Measurements from ENCODE around the gene PSTPIP2.
A peak's percentile ranks its signal among the peaks of the same experiment; 100 is the strongest.
"Not testable (repeated sequence)": the region's sequence is repeated elsewhere in the genome, so short reads cannot be mapped to it uniquely, and the experiment has no call there.

Gene PSTPIP2

DNA sequence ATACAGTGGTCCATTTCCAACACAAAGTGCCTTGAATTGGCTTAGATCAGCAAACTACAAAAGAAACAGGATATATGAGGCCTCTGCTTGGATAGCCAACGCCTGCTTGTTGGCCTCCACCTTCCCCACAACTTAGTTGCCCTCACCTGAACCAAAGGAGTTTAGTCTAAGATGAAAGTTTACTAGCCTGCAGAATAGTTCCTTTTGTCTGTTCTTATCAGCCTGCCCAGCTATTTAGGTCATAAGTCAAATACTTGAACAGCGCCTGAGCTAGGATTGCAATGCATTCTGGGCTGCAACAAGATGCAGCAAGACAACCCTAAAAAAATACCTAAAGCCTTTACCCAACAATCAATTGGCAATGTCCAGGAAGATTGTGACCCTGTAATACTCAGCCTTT lies 91.8 kb downstream of the PSTPIP2 start:
- DNase-seq: no peak

DNA sequence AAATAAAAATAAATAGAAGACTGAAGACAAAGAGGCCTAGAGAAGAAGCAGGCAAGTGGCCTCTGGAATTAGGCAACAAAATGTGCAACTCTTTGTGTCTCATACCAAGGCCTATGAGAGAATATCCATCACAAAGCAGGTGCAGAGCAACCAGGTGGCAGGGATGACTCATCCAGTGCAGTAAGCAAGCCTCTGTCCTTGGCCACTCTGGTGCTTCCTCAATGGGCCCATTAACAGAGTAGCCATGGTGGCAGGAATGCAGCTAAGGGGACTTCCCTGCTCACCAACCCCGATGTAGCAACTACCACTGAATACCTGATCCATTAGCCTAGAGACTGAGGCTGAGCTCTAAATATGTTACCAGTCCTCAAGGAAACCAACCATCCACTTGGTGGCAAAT lies 94.0 kb downstream of the PSTPIP2 start:
- no peak for DNase-seq

DNA sequence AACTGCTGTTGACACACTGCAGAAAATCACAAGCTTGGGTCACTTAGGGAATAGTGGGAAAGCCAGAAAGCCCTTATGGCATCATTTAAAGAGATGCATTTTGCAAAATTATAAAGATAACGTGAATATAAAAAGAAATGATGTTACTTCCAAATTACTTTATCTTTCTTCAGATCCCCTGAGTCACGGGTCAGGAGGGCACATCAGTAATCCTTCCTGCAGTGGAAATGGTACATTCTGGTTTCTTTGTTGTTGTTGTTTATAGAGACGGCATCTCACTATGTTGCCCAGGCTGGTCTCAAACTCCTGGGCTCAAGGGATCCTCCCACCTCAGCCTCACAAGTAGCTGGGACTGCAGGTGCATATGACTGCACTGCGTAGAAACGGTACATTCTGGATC lies 95.1 kb downstream of the PSTPIP2 start:
- no peak for DNase-seq

DNA sequence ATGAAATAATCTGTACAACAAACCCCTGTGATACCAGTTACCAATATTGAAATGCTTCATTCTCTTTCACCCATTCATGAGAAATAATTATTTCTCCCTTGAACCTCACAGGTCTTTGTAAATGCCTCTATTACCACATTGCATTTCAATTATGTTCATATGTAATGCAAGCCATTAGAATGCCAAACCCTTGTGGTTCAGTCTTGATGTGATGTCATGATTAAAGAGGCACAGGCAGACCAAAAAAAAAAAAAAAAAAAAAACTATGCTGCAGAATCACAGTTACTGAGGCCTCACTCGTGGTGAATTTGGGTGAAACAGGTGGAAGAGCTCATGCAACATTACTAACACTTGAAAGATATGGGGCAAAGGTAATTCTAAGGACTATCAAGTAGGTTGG lies 95.5 kb downstream of the PSTPIP2 start:
- DNase-seq: no peak

DNA sequence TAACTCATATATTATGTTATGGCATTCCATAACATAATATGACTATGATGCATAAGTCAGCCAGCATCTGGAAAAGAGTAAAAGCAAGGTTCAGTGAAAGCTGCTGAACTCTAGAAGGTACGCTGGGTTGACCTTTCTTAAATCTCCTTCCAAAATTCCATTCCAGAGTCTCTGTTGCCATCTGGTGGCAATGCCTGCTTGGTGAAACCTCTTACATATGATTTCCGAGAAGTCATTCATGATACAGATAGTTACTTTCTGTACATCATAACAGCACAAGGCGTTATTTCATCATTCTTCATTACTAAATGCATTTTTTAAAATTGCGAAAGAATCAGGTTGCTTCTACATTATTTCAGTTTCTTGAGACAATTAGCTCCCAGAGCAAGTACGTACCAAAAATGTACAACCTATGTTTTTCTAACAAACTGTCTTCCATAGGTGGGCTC lies 97.9 kb downstream of the PSTPIP2 start:
- DNase-seq: peak; percentile 51

DNA sequence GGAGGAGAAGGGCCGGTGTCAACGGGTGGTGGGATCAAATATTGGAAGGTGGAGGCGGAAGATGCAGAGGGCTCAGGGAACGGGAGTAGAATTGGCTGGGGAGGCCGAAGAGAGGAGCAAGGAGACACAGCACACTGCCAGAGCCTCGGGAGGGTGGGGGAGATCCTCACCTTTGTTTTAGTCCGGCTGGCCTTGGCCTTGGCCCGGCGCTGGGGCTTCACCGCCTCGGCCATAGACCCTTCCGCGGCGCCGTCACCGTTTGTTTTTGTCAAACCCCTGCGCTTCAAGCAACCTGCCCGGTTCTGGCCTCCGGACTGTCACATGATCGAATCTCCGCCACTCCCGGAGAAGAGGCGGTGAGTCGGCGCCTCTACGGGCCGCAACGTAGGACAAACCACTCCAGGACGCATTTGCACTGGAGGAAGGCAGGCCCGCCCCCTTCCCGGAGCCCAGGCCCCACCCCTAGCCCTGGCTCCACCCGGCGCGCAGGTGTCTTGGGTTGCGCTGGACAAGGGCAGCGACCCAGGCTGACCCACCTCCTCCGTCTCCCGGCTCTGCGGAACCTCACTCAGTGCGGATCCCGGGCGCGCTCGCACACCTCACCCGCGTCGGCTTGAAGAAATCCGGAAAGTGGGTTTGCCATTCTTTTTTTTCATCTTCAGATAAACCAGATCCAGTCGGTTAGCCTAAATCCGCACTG lies 104.9 kb downstream of the PSTPIP2 start, which contains the start of gene EPG5:
Gene EPG5 (minus strand): TSS at position 323 of the 700 bp plus-strand sequence. CDS start 90 bp downstream, at position 233.
- peak; percentile 87 for DNase-seq

DNA sequence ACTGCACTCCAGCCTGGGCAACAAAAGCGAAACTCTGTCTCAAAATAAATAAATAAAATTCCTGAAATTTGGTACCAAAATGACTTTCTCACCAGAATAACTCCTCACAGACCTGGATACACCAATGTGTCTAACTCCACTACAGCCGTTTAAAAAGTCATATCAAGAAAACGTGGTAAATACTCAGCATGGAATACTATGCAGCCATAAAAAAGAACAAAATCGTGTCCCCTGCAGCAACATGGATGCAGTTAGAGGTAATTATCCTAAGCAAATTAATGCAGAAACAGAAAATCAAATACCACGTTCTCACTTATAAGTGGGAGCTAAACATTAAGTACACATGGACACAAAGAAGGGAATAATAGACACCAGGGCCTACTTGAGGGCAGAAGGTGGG lies 107.1 kb downstream of the PSTPIP2 start:
- DNase-seq: not testable (repeated sequence)

DNA sequence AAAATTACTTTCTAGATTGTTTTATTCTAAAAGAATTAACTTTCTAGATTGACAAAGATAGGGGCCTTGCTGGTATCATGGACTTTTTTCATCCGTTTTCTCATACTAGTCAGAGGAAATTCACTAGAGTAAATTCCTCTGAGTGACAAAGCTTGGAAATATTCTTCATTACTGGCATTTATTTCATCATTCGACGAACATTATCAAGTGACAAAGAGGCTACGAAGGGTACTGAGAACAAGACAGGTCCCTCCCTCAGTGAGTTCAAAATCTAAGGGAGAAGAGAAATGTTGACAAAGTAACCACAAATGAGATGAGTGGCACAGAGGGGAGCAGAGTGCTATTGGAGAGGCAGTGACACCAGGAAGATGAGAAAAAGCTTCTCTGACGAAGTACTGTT lies 109.2 kb downstream of the PSTPIP2 start:
- no peak for DNase-seq

DNA sequence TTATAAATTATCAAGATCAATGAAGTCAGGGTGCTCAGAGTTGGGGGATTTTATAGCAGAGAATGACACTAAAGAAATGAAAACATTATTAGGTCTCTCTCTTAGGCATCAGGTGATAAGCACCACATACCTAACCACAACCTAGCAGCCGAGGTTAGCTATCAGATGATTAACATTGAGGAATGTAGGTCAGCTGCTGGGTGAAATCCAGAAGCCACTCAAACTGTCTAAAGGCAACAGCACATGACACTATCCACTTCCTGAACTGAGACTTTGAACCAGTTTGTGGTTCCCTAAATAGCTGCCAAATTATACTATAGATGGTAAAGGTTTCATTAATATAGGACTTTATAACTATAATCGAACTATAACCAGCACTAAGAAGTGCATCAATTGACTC lies 109.6 kb downstream of the PSTPIP2 start:
- DNase-seq: no peak

DNA sequence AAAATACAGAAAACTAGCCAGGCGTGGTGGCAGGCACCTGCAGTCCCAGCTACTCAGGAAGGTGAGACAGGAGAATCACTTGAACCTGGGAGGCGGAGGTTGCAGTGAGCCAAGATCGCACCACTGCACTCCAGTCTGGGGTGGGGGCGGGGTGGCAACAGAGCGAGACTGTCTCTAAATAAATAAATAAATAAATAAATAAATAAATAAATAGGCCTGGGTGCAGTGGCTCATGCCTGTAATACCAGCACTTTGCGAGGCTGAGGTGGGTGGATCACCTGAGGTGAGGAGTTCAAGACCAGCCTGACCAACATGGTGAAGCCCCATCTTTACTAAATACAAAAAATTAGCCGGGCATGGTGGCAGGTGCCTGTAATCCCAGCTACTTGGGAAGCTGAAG lies 112.6 kb downstream of the PSTPIP2 start:
- not testable (repeated sequence) for DNase-seq

DNA sequence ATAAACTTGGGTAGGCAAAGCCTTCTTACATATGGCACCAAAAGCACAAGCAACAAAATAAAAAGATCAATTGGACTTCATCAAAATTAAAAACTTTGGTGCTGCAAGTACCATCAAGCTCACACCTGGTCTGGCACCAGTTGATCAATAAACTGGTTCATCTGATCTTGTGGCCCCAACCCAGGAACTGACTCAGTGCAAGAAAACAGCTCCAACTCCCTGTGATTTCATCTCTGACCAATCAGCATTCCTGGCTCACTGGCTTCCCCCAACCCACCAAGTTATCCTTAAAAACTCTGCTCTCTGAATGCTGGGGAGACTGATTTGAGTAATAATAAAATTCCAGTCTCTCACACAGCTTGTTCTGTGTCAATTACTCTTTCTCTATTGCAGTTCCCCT lies 113.3 kb downstream of the PSTPIP2 start:
- no peak for DNase-seq

DNA sequence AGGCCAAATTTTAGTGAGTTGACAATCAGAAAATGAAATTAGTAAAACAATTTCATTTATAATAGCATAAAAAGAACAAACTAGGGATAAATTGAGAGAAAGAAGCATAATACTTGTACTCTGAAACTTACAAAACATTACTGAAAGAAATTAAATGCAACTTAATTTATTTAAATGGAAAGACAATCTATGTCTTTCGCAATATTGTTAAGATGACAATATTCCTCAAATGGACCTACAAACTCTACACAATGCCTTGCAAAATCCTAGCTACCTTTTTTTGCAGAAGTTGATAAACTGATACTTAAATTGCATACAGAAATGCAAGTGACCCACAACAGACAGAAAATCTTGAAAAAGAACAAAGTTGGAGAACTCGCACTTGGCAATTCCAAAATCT lies 114.0 kb downstream of the PSTPIP2 start:
- DNase-seq: no peak

DNA sequence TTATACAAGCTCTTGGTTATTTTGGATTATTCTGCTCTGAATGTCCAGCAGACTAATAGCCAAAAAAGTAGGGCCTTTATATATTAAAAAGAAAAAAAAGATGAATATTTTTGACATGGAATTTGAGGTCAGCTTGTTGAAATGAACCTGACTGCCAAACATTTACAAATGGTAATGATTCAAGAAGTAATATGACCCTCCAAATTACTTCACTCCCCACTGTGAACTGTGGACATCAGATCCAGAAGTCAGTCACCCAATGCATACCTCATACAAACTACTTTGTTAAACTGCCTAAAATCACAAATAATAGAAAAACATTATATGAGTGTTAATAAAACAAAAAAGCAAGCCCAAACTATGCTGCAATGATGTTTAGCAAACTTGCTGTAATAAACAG lies 115.0 kb downstream of the PSTPIP2 start:
- DNase-seq: no peak

DNA sequence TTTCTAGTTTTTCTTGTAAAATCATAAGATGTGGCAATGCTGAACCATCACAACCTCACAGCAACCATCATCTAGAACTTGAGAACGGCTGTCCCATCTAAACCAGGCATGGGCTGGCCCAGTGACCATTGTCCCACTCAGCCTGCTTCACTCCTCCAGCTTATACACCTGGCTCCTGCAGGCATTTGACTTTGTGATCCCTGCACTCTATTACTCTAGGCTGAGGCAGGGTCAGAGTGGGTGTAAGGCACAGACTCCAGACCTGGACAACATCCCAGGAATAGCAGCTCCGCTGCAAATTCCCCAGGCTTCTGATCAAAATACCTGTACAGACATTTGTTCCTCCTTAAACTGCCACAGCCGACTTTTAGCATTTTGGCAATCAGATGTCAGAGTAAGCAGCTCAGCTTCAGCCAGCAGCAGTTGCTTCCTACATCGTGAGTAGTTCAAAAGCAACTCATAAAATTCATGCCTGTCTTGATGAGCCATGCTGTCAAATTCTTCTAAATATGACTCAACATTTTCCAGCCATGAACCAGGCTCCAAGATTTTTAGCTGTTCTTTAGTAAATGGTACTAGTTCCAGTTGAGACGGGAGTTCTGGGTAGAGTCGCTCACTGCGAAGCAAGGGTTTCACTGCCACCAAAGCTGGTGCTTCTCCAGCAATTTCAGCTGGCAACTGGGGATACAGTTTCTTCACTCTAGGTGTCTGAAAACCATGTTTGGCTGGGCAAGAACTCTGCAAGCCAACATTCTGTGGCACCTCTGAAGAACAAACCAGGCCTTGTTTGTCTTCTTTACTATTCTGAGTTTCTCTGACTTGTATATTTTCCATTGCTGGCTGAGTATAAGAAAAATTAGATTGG lies 117.8 kb downstream of the PSTPIP2 start:
- no peak for DNase-seq

DNA sequence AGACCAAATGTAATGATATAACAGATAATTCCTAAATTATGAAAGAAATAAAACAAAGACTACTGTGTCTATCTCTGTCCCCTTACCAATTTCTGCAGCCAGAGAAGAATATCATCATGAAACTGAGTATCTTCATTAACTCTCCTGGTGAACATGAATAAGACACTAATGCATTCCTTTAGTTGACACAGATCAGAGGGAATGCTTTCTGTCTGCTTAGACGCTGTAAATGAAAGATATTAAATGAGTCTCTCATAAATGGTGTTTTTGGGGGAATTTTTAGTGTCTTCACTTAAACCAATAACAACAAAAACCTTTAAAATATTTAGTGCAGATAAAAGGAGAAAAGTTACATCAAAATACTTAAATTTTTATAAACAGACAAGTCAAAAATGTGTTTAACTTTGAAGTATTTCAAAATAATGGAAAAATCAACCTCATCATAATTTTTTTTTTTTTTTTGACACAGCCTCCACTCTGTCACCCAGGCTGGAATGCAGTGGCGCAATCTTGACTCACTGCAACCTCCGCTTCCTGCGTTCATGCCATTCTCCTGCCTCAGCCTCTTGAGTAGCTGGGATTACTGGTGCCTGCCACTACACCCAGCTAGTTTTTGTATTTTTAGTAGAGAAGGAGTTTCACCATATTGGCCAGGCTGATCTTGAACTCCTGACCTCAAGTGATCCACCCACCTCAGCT lies 120.9 kb downstream of the PSTPIP2 start:
- DNase-seq: no peak

DNA sequence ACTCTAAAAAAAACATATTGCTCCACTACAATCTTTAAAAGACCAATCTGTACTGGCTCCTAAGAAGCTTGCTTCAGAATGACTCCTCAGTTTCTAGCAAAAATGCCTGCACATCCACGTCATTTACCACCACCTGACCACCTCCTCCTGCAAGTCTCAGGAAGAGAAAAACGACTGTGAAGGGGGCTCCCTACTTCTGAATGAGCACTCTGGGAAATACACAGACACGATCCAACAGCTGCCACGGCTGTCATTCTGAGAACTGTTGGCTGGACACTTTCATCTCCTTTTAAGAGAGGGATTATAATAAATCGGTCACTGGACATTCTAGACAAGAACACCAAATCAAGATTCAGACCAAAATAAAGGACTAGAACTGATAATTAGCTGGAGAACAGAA lies 126.4 kb downstream of the PSTPIP2 start:
- DNase-seq: no peak

DNA sequence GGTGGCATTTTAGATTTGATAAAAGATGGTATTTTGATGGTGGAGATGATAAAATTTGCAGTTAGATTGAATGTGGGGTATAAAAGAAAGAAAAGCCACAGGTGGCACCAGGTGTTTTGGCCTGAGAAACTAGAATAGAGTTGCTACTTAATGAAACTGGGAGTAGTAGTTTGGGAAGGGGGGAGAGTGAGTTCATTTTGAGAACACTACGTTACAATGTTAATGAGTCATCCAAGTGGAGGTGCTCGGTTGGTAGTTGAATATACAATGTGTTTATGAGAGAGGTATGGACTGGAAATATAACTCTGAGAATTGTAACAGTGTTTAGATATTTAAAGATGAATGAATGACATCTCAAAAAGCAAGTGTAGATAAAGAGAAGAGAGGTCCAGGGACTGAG lies 131.3 kb downstream of the PSTPIP2 start:
- DNase-seq: no peak

DNA sequence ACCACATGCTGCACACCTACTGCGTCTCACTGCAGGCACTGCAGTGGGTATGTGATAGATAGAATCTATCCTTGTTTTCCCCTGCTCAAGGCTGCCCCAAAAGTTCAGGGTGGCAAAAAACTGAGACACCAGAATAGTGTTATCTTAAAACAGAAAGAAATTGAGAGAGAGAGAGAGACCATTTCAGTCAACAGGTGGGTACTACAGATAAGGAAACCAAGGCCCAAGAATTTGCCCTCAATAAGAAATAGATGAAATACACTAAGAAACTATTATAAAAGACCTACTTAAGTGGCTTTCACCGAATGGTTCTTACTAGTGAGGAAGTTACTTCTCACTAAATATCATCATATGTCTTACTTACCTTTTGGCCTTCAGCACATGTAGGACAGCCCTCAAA lies 132.8 kb downstream of the PSTPIP2 start:
- no peak for DNase-seq

DNA sequence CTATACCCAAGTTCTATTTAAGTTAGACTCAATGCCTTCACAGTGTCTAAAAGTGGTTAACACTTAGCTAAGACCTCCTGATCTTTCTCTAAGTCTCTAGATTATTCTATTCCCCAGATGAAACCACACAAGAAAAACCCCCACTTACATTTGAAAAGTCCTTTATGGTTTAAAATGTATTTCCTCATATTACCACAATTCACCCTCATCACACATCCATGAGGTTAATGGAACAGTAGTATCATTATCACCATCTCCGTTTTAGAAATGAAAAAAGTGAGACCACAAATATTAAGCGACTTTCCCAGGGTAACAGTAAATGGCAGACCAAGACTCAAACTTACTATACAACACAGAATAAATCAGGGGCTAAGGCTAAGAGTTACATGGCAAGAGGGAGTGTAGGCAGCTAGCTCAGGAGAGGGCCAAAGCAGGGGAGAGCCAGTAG lies 133.5 kb downstream of the PSTPIP2 start:
- no peak for DNase-seq

DNA sequence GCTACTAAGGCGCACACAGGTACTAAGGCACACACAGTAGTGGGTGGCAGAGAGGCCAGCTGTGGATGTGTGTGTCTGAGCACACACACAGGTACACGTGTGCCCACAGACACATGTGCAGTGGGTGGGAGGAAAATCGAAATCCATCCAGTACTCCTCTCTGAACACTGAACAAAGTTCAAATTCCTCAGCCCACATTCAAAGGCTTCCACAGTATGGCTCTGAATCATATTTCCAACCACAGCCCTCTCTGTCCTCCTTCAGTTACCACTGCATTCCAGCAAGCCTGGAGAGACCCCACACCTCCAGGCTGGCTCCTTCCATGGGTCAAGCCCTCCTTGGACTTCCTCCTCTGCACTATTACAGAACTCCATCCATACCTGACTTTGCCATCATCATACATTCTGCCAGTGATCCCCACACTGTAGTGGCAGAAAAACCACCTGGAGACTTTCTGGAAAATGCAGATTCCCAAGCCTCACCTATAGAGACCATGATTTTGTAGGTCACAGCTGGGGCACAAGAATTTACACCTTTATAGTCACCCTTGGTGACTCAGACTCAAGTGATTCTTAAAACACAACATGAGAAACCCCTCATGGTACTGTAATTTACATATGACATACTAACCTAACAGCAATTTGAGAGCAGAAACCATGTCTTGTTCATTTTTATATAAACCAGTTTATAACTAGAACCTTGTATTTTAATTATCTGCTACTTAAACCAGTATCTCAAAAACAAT lies 136.3 kb downstream of the PSTPIP2 start:
- no peak for DNase-seq
